ENCODE data around the gene TRAF3.

Gene TRAF3

GRCh38 chr14:102883554-102883953 is 106.3 kb downstream of the TRAF3 start:
- TF ChIP-seq CTCF (conservative IDR thresholded peaks at IDR 0.05; ENCODE audit: low read depth, low read length) = no peak
- no peak overlapping the region for H3K4me3 ChIP-seq (ENCODE audit: low read length)
- DNase-seq (ENCODE audit: low read depth) = no peak

- no peak for DNase-seq (ENCODE audit: low read depth)
- no peak overlapping the region for H3K4me3 ChIP-seq (ENCODE audit: low read length)
- TF ChIP-seq CTCF (conservative IDR thresholded peaks at IDR 0.05; ENCODE audit: low read depth, low read length) = no peak
These were observed 108.6 kb downstream of the TRAF3 start for GRCh38 chr14:102885737-102886447.

DNA sequence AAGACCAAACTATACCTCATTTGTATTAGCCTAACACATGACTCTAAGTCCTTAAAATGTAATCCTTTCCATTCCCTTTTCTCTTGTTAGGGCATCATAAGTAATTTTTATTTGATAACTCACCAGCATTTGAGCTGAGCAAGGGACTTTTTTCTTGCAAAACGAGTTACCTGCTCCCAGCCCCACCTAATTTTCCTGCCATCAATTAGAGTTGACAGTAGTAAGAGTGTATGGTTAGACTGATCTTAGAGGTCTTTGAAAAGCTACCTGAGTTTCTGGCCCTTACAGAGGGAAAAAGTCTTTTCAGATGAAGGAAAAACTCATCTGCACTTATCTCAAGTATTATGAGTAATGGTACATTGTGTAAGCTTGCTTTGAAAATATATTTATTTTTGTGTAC is 111.5 kb downstream of the TRAF3 start:
- DNase-seq (ENCODE audit: low read depth) = no peak

GRCh38 chr14:102889615-102890014 is 112.4 kb downstream of the TRAF3 start:
- H3K4me3 ChIP-seq (ENCODE audit: low read length) = no peak overlapping the region
- no peak for DNase-seq (ENCODE audit: low read depth)
- TF ChIP-seq CTCF (conservative IDR thresholded peaks at IDR 0.05; ENCODE audit: low read depth, low read length) = no peak

More for the DNA sequence above, 111.5 kb downstream of the TRAF3 start:
- no peak overlapping the region for H3K4me3 ChIP-seq (ENCODE audit: low read length)
- TF ChIP-seq CTCF (conservative IDR thresholded peaks at IDR 0.05; ENCODE audit: low read depth, low read length) = no peak

DNA sequence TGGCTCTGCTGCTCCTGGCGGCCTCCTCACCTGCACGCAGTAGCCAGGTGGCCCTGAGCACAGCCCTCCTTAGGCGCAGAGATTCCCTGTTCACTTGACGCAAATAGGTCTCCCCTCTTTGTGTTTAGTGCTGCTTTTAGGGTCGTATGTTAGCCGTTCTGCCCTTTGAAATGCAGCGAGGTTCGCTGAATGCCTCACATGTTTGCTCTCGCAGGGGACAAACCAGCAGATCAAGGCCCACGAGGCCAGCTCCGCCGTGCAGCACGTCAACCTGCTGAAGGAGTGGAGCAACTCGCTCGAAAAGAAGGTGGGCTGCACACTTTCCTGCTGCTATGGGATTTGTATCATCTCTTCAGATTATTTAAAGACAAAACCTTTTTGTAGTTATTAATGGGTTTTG is 113.9 kb downstream of the TRAF3 start:
- DNase-seq (ENCODE audit: low read depth) = no peak
- H3K4me3 ChIP-seq (ENCODE audit: low read length) = no peak overlapping the region
- no peak for TF ChIP-seq CTCF (conservative IDR thresholded peaks at IDR 0.05; ENCODE audit: low read depth, low read length)

GRCh38 chr14:102891556-102891955 is 114.3 kb downstream of the TRAF3 start:
- no peak for TF ChIP-seq CTCF (conservative IDR thresholded peaks at IDR 0.05; ENCODE audit: low read depth, low read length)
- H3K4me3 ChIP-seq (ENCODE audit: low read length) = no peak overlapping the region
- DNase-seq (ENCODE audit: low read depth) = no peak

- no peak for TF ChIP-seq CTCF (conservative IDR thresholded peaks at IDR 0.05; ENCODE audit: low read depth, low read length)
- no peak overlapping the region for H3K4me3 ChIP-seq (ENCODE audit: low read length)
- DNase-seq (ENCODE audit: low read depth) = no peak
These were observed 115.4 kb downstream of the TRAF3 start for GRCh38 chr14:102892651-102893050.

All from retinal pigment epithelial cell (primary cell).